CD4-positive, alpha-beta T cell treated with Interleukin-6 at 100 ng/mL for 8 hours (primary cell): Measurements from ENCODE around the gene ATG10.
"Not testable (repeated sequence)": the region's sequence is repeated elsewhere in the genome, so short reads cannot be mapped to it uniquely, and the experiment has no call there.

Source experiments
- DNase-seq: peaks from one replicate; pipeline ENCODE4 v3.0.0-alpha.2; 2020; ENCODE audit warnings: mixed read lengths, low spot score

ATG10 gene

GRCh38 chr5:82222597-82223574, 251.1 kb downstream of the ATG10 start:
- no peak for DNase-seq

DNA sequence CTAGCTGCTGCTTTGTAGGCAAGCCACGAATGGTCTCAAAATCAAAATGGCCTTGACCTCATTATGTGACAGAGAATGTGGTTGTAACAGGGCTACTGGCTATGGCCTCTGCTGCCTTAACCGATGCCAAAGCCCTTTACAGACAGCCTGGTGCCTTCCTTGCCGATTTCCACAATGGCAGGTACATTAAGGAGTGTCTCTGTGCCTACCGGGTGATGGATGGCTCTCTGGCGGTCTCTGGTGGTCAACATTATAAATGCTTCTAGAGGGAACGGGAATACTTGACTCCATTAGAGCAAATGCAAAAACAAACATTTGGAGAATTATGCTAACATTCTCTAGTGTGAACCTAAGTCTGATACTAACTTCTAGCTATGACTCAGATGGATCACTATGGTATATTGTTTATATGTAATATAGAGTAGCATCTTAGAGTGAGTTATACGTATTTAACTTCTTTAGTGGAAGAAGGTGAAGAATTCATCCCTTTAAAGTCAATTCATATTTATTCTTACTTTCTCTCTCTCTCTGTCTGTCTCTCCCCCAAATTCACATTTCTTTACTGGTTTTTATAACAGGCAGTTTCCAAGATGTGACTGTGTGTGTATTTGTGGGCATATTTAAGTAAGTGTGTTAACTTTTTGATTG, 253.8 kb downstream of the ATG10 start:
- peak; percentile 59 for DNase-seq

DNA sequence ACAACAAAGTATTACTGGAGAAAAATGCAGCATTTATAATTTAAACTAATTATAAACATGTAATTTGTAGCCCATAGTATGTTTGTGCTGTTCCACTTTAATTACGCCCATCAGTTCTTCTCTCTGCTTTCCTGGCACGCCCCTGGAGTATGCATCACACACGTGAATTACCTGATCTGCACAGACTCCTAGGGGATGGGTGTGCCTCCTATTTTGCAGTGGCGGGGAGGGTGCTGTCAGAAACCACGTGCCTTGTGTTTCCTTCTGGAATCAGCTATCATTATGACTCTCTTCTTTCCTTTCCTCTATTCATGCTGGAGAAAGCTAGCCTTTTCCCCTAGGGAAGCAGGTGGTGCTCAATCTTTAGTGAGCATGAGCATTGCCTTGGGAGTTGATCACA, 263.1 kb downstream of the ATG10 start:
- DNase-seq: no peak

DNA sequence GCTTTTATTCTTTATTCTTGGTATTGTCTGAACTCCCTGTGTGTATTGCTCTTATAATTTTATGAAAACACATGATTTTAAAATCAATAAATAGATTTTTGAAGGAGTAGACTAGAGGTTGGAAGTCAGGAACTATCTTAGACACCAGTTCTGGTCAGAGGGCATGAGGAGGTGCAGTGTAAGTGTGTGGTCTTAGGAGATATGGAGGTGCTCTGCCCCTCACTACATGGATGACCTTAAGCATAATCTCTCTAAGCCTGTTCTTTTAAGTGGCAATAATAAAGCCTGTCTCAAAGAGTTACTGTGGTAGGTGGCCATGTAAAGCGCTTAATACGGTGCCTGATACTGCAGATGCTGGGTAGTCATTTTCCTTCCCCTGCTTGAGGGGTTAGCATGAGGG, 272.3 kb downstream of the ATG10 start:
- DNase-seq: no peak

DNA sequence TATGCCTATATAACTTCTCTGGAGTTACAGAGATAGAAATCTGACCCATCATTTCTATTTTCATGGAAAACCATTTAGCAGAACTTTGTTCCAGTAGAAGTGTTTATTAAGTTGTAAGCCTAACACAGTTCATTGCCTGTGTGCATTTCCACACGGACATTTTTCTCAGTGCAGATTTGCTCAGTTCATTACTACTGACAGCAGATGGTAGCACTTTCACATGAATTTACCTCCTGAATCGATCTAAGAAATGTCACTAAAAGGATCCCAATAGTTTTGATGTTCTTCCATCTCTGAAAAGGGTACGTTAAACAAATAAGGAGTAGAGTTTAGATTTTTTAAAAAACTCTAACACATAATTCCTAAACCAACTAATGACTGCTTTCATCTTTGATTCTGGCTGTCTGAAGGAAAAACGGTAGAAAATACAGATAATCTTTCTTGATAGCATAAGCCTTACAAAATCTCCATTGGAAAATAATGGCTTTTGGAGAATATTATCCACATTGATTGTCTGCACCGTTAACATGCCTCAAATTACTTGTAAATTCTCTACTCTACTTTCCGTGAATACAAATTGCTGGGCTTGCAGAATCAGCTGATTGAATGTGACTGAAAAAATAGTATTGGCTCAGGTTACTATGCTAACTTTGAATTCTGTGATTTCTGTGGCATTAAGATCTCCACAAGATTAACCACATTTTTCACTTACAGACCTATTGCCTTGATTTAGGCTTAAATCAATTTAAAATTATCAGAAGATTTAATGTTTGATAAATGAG, 273.2 kb downstream of the ATG10 start:
- DNase-seq: no peak

DNA sequence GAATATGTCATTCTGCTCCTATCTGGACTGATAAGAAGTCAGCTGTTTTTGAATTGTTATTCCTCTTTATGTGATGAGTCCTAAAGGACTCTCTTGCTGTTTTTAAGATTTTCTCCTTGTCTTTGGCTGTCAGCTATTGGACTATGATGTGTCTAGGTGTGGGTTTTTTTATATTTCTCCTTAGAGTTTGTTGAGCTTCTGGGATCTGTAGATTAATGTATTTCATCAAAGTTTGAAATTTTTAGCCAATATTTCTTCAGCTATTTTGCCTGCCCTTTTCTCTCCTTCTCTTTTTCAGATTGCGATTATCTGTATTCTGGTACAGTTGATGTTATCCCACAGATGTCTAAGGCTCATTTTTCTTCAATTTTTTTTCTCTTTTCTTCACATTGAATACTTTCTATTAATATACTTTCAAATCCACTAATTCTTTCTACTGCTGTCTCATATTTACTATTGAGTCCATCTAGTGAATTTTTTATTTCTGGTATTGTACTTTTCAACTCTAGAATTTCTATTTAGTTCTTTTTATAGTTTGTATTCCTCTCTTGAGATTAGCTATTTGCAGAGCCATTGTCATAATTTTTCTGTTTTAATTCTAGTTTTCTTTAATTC, 275.2 kb downstream of the ATG10 start:
- DNase-seq: no peak

GRCh38 chr5:82252744-82253143, 280.9 kb downstream of the ATG10 start:
- no peak for DNase-seq

GRCh38 chr5:82255844-82256243, 284.0 kb downstream of the ATG10 start:
- no peak for DNase-seq

- DNase-seq: no peak
Measured at GRCh38 chr5:82257247-82257646, 285.4 kb downstream of the ATG10 start.

DNA sequence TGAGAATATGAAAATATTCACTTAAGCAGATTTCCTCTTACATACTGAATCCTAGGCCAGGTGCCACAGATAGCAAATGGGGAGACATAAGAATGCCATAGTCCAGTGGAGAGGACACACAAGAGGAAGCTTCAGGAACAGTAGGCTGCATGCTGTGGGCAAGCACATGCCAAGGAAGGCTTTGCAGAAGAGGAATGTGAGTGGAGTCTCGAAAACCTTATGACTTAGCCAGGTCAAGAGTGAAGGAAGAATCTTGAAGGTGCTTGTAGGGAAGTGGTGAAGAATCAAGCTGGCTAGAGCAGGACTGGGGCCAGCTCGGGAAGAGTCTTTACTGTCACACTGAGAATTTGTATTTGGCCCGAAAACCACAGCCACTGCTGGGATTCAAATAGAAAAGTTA, 285.9 kb downstream of the ATG10 start:
- no peak for DNase-seq

- DNase-seq: no peak
Measured at GRCh38 chr5:82259172-82259800, 287.5 kb downstream of the ATG10 start.

GRCh38 chr5:82265047-82265446, 293.2 kb downstream of the ATG10 start:
- DNase-seq: no peak

DNA sequence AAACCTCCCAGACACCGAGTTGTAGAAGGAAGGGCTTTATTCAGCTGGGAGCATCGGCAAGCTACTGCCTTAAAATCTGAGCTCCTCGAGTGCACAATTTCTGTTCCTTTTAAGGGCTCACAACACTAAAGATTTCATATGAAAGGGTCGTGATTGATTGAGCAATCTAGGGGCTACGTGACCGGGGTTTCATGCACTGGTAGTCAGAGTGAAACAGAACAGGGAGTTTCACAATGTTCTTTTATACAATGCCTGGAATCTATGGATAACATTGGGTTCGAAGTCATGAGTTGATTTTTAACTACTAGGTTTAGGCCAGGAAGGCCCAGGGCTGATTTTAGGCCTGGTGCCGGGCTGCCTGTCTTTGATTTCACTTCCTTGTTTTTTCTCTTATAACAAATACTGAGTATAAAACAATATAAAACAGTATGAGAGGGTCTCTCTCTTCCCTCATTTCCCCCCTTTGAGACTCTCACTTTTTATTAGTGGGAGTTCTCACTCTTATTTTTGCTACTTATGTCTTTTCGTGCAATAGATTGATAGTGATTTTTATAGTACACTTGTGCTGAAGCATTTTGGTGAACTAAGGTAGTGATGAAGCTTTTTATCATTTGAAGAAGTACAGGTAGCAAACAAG, 295.6 kb downstream of the ATG10 start:
- DNase-seq: not testable (repeated sequence)

DNA sequence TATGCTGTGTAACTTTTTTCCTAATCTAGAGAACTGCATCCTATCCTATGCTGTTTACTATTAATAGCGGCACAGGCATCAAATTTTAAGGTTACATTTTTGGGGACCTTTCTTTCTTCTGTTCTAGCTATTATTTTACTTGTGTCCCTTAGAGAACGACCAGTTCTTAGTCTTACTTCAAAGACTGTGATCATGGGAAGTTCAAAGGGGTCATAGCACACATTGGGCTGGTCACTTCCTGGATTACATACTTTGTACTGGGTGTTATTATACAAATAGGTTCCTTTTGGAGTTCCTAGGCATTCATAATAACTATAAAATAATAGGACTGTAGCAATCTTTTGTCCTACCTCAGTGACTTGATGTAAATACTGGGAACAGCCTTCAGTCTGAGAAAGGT, 297.5 kb downstream of the ATG10 start:
- not testable (repeated sequence) for DNase-seq

DNA sequence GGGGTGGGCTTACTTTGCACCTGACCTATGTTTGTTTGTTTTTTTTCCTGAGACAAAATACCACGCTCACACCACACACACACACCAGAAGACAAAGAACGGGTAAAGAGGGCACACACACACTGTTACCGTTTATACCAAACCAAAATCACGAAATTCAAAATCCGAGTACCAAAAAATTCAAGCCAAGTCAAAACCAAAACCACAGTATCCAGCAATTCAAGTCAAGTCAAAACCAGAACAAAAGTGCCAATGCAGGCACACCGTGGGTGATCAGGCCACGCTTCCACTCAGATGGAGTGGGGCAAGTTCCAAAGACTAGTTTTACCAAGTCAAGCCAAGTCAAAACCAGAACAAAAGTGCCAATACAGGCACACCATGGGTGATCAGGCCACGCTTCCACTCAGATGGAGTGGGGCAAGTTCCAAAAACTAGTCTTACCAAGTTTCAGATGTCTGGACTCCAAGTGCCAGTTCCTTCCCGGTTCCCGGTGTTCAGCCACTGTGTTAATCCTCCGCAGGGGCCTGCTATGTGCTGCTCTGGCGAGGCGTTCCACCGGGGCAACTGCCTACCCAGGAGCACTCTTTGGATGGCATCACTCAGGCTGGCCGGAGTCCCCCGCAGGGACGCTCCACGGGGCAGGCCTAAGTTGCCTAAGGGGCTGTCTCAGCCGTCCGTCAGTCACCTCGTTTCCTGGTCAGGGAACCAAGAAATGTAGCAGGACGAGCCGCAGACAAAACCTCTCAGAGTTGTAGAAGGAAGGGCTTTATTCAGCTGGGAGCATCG, 300.9 kb downstream of the ATG10 start:
- DNase-seq: not testable (repeated sequence)

- DNase-seq: not testable (repeated sequence)
Measured at GRCh38 chr5:82273426-82273825, 301.6 kb downstream of the ATG10 start.

GRCh38 chr5:82274343-82275211, 302.8 kb downstream of the ATG10 start:
- DNase-seq: no peak

DNA sequence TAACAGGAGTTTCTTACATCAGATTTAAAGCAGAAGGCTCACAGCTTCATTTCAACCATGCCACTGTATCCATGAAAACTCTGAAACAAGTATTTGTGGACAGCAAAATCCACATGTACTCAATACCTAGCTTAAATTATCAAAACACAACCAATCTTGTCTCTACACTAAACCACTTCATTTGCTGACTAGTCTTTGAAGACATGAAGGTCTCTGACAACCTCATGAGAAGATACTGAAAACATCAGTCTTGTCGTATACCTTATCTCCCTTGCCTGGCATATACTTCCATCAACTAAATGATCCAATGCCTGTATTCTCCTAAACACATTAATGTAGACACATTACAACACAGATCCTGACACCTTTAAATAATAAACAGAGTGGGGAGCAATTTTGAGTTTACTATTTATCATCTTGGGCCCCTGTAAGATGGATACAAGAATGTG, 303.4 kb downstream of the ATG10 start:
- DNase-seq: no peak
